Nephron progenitor cell (in vitro differentiated cells): Measurements from ENCODE around the gene OXT.

Source experiments
- DNase-seq: peaks from one replicate; pipeline ENCODE4 v3.0.0; 2021
- H3K27ac Mint-ChIP-seq: 2 replicates; pipeline ENCODE4 v1.8.0; 2021; ENCODE audit warnings: mild to moderate bottlenecking, moderate library complexity, mixed read lengths
- H3K27me3 Mint-ChIP-seq: 2 replicates; pipeline ENCODE4 v1.8.0; 2021; ENCODE audit warnings: mild to moderate bottlenecking, low read depth, mixed read lengths; ENCODE audit not compliant: poor library complexity
- H3K36me3 Mint-ChIP-seq: 2 replicates; pipeline ENCODE4 v1.8.0; 2021; ENCODE audit warnings: low read depth, mixed read lengths
- H3K4me1 Mint-ChIP-seq: 2 replicates; pipeline ENCODE4 v1.8.0; 2021; ENCODE audit warnings: mixed read lengths
- H3K4me3 Mint-ChIP-seq: 2 replicates; pipeline ENCODE4 v1.8.0; 2021; ENCODE audit warnings: mild to moderate bottlenecking, moderate library complexity, mixed read lengths
- H3K9me3 Mint-ChIP-seq: 2 replicates; pipeline ENCODE4 v1.8.0; 2021; ENCODE audit warnings: mild to moderate bottlenecking, moderate library complexity, mixed read lengths
- CTCF ChIP-seq: fragments of 200-600 bp; sonication (generic); IDR thresholded peaks from 2 replicates; pipeline ENCODE4 v1.5.0; 2021; ENCODE audit warnings: antibody characterized with exemption

The OXT gene

GRCh38 chr20:3077618-3078134 lies 6.3 kb downstream of the OXT start:
- Mint-ChIP-seq H3K27ac (no peak overlapping the region), H3K27me3 (peaks cover 97% of the 10 kb centered on the region), H3K4me3 (no peak overlapping the region), H3K9me3 (peaks cover 11% of the 10 kb centered on the region), H3K36me3 (no peaks in the 10 kb centered on the region), H3K4me1 (peaks cover 6% of the 10 kb centered on the region)
- DNase-seq: no peak
- TF ChIP-seq CTCF: no peak

- H3K4me3 Mint-ChIP-seq: no peak overlapping the region
- no peaks in the 10 kb centered on the region for H3K36me3 Mint-ChIP-seq
- no peak for TF ChIP-seq CTCF
- no peaks in the 10 kb centered on the region for H3K4me1 Mint-ChIP-seq
- no peak for DNase-seq
- H3K27me3 Mint-ChIP-seq: peaks cover 92% of the 10 kb centered on the region
- peaks cover 11% of the 10 kb centered on the region for H3K9me3 Mint-ChIP-seq
- H3K27ac Mint-ChIP-seq: no peak overlapping the region
Measured at GRCh38 chr20:3080939-3081388, 9.5 kb downstream of the OXT start.

GRCh38 chr20:3081641-3082040 lies 10.2 kb downstream of the OXT start:
- no peak for DNase-seq
- Mint-ChIP-seq H3K4me1 (no peaks in the 10 kb centered on the region), H3K9me3 (peaks cover 11% of the 10 kb centered on the region), H3K27ac (no peak overlapping the region), H3K36me3 (no peaks in the 10 kb centered on the region), H3K4me3 (peak overlapping the region; percentile 65), H3K27me3 (peaks cover 89% of the 10 kb centered on the region)
- no peak for TF ChIP-seq CTCF

GRCh38 chr20:3082306-3082951 lies 11.0 kb downstream of the OXT start:
- Mint-ChIP-seq H3K4me1 (no peaks in the 10 kb centered on the region), H3K27ac (no peak overlapping the region), H3K36me3 (no peaks in the 10 kb centered on the region), H3K4me3 (peak overlapping the region; percentile 65), H3K27me3 (peaks cover 81% of the 10 kb centered on the region), H3K9me3 (peaks cover 11% of the 10 kb centered on the region)
- peak; percentile 56 for DNase-seq
- TF ChIP-seq CTCF: no peak

- Mint-ChIP-seq H3K4me1 (no peaks in the 10 kb centered on the region), H3K36me3 (no peaks in the 10 kb centered on the region), H3K9me3 (peaks cover 7% of the 10 kb centered on the region), H3K27me3 (peaks cover 77% of the 10 kb centered on the region), H3K27ac (no peak overlapping the region), H3K4me3 (peak overlapping the region; percentile 71)
- TF ChIP-seq CTCF: no peak
- DNase-seq: peak; percentile 55
Measured at GRCh38 chr20:3082955-3083952, 11.8 kb downstream of the OXT start.
